ENCODE measurements around the gene ENOX2.

GRCh38 chrX:130714665-130715064 is 188.3 kb downstream of the ENOX2 start:
- TF ChIP-seq, protein P1, sequence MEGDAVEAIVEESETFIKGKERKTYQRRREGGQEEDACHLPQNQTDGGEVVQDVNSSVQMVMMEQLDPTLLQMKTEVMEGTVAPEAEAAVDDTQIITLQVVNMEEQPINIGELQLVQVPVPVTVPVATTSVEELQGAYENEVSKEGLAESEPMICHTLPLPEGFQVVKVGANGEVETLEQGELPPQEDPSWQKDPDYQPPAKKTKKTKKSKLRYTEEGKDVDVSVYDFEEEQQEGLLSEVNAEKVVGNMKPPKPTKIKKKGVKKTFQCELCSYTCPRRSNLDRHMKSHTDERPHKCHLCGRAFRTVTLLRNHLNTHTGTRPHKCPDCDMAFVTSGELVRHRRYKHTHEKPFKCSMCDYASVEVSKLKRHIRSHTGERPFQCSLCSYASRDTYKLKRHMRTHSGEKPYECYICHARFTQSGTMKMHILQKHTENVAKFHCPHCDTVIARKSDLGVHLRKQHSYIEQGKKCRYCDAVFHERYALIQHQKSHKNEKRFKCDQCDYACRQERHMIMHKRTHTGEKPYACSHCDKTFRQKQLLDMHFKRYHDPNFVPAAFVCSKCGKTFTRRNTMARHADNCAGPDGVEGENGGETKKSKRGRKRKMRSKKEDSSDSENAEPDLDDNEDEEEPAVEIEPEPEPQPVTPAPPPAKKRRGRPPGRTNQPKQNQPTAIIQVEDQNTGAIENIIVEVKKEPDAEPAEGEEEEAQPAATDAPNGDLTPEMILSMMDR (IDR thresholded peaks at IDR 0.05) = no peak
- TF ChIP-seq POLR2A (IDR thresholded peaks at IDR 0.05) = no peak

Measured in gastroesophageal sphincter (tissue), 3 donors.